ENCODE data around the gene MTMR2. TPM values are rescaled to one million over a fixed set of nuclear protein-coding genes. Genes with fewer than 3 reads are reported as not detected.
A peak's percentile ranks its signal among the peaks of the same experiment; 100 is the strongest.
"Not testable (repeated sequence)": the region's sequence is repeated elsewhere in the genome, so short reads cannot be mapped to it uniquely, and the experiment has no call there.

Gene MTMR2
- total RNA-seq, 1 experiment from 2014 or later, result 23.5 TPM

GRCh38 chr11:95892492-95892891 lies 31.4 kb downstream of the MTMR2 start:
- no peak for DNase-seq (ENCODE audit: low spot score)
- in situ Hi-C loops (cut with HindIII; ENCODE audit: low sequenced_read_pairs), result no loop called here

DNA sequence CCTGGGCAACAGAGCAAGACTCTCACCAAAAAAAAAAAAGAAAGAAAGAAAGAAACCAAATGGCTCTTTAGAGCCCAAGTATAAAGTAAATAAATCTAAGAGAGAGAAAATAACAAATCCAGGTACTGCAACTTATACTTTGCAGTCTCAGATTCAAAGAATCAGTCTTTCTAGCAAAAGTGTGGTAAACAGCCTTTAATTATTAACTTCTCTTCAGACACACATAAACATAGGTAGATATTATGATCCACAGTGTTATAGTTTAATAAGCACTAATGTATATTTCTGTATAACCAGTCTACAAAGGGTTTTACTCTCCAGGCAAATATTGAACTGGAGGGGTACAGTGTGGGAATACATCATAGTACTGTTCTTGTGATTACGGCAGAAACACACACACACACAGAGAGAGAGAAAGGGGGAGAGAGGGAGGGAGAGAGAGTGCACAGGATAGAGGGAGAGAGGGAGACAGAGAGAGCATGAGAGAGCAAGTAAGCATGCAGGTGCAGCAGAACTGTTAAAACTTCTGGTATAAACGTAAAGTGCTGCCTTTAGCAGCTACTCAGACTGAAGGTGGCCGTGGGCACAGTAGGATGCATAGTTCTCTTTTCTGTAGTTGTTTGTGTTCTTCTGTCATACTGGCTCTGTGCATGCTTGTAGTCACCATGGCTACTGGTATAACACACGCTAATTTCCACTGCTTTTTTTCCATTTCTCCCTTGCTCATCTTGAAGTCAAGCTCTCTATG lies 32.3 kb downstream of the MTMR2 start:
- no peak for DNase-seq (ENCODE audit: low spot score)
- in situ Hi-C loops (cut with HindIII; ENCODE audit: low sequenced_read_pairs), result no loop called here

GRCh38 chr11:95888852-95889251 lies 35.1 kb downstream of the MTMR2 start:
- no peak for DNase-seq (ENCODE audit: low spot score)
- in situ Hi-C loops (cut with HindIII; ENCODE audit: low sequenced_read_pairs), result no loop called here

DNA sequence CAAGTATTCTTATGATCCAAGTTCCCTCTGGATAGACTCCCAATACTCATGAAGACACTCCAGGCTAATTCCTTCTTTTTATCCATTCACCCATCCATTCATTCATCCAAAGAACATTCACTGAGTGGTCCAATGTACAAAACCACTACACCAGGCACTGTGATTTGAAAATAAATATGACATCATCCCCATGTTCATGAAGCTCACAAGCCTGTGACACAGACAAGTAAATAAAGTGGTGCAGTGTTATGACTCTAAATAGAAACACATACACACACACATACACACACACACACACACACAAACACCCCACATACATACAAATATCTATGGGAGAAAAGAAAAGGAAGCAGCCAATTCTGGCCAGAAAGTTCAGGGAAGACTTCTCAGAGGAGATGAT lies 35.5 kb downstream of the MTMR2 start:
- in situ Hi-C loops (cut with HindIII; ENCODE audit: low sequenced_read_pairs), result no loop called here
- DNase-seq (ENCODE audit: low spot score), result no peak

DNA sequence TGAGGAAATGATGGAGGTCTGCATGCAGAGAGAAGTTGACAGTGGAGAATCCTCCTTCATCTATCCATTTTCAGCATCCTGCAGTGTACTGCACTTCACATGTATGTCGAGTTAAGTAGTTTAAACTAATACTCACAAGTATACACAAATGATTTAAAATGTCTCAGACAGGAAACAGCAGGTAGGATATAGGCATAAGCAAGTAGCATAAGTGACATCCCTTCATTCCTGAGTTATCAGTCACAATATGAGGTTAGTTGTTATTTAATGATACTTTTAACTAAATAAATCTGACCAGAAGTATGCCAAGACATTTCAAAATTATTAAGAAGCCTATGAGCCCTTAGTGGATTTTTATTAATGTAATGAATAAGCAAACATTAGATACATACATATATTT lies 37.4 kb downstream of the MTMR2 start:
- DNase-seq (ENCODE audit: low spot score), result no peak
- in situ Hi-C loops (cut with HindIII; ENCODE audit: low sequenced_read_pairs), result no loop called here

DNA sequence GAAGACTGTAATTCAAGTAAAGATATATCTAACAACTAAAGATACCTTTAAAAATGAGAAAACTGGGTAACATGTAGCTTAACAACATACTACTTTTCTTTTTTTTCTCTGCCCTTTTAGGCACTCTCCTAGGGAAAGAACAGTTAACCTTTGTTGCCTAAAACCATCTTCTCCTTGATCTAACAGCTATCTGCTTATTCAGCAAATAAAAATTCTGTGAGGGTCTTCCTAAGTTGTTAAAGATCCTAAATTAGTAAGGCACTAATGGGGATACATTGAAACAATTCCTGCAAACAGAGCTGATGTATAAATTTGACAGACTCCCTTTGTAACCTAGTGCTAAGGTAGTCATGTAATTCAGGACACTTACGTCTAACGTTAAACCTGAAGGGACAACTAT lies 39.1 kb downstream of the MTMR2 start:
- in situ Hi-C loops (cut with HindIII; ENCODE audit: low sequenced_read_pairs), result no loop called here
- no peak for DNase-seq (ENCODE audit: low spot score)

- in situ Hi-C loops (cut with HindIII; ENCODE audit: low sequenced_read_pairs), result no loop called here
- no peak for DNase-seq (ENCODE audit: low spot score)
Measured at GRCh38 chr11:95884376-95884775, 39.5 kb downstream of the MTMR2 start.

DNA sequence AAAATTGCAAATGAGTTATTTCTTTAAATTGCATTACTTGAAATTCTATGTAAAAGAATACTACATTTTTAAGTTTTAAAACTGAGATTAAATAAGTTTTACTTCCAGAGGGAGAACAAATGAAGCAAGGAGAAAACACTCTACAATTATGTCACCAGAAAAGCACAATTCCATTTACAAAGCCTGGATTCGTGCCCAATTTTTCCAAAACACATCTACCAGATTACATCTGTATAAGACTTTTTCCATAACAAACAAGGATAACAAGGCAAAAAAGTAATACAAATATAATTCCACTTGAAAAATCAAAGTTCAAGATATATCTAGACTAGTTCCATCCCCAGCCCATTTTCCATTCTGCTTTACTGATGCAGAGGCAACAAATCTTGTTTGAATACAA lies 40.5 kb downstream of the MTMR2 start:
- in situ Hi-C loops (cut with HindIII; ENCODE audit: low sequenced_read_pairs), result no loop called here
- DNase-seq (ENCODE audit: low spot score), result no peak

GRCh38 chr11:95877291-95877690 lies 46.6 kb downstream of the MTMR2 start:
- in situ Hi-C loops (cut with HindIII; ENCODE audit: low sequenced_read_pairs), result no loop called here
- no peak for DNase-seq (ENCODE audit: low spot score)

DNA sequence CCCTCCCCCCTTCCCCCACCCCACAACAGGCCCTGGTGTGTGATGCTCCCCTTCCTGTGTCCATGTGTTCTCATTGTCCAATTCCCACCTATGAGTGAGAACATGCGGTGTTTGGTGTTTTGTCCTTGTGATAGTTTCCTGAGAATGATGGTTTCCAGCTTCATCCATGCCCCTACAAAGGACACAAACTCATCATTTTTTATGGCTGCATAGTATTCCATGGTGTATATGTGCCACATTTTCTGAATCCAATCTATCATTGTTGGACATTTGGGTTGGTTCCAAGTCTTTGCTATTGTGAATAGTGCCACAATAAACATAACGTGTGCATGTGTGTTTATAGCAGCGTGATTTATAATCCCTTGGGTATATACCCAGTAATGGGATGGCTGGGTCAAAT lies 53.0 kb downstream of the MTMR2 start:
- in situ Hi-C loops (cut with HindIII; ENCODE audit: low sequenced_read_pairs); DNase-seq (ENCODE audit: low spot score): not testable (repeated sequence)

DNA sequence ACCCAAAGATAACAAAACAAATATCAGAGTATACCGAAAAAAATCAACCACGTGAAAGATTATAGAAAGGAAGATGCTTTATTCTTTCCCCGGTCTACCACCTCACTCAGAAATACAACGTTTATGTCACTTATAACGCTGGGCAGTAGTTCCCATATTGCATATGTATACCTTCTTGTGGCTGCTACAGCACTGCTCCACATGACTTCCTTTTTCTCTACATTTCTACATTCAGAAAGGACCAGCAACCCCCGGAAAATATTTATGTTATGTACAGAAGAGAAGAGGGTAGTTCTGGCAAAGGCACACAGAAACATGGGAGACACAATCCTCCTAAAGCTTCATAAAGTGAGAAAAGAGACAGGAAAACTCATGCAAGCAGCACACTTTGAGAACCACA lies 56.8 kb downstream of the MTMR2 start:
- in situ Hi-C loops (cut with HindIII; ENCODE audit: low sequenced_read_pairs), result no loop called here
- DNase-seq (ENCODE audit: low spot score), result no peak

- in situ Hi-C loops (cut with HindIII; ENCODE audit: low sequenced_read_pairs), result no loop called here
- no peak for DNase-seq (ENCODE audit: low spot score)
Measured at GRCh38 chr11:95863486-95864140, 60.3 kb downstream of the MTMR2 start.

- DNase-seq (ENCODE audit: low spot score); in situ Hi-C loops (cut with HindIII; ENCODE audit: low sequenced_read_pairs): not testable (repeated sequence)
Measured at GRCh38 chr11:95860024-95860423, 63.9 kb downstream of the MTMR2 start.

GRCh38 chr11:95854362-95854761 lies 69.5 kb downstream of the MTMR2 start:
- DNase-seq (ENCODE audit: low spot score); in situ Hi-C loops (cut with HindIII; ENCODE audit: low sequenced_read_pairs): not testable (repeated sequence)

- DNase-seq (ENCODE audit: low spot score), result no peak
- in situ Hi-C loops (cut with HindIII; ENCODE audit: low sequenced_read_pairs), result no loop called here
Measured at GRCh38 chr11:95853862-95854261, 70.0 kb downstream of the MTMR2 start.

- no peak for DNase-seq (ENCODE audit: low spot score)
- in situ Hi-C loops (cut with HindIII; ENCODE audit: low sequenced_read_pairs), result no loop called here
Measured at GRCh38 chr11:95853138-95853537, 70.8 kb downstream of the MTMR2 start.

DNA sequence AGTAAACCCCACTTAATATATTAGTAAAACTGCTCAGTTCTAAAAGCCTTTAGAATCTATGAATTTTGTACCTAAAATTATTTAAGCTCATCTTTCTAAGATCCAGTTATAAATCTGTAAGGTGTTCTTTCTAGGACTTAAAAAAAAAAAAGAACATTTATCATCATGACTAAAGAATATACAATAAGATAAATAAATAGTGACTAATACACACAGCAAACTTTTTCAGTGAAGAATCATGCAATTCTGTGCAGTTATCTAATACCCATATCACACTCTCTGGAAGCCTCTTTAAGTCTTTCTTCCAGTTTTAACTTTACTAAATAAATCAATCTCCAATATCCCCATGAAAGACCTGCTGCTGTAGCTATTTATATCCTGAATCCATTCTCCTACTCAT lies 73.8 kb downstream of the MTMR2 start:
- in situ Hi-C loops (cut with HindIII; ENCODE audit: low sequenced_read_pairs), result no loop called here
- no peak for DNase-seq (ENCODE audit: low spot score)

DNA sequence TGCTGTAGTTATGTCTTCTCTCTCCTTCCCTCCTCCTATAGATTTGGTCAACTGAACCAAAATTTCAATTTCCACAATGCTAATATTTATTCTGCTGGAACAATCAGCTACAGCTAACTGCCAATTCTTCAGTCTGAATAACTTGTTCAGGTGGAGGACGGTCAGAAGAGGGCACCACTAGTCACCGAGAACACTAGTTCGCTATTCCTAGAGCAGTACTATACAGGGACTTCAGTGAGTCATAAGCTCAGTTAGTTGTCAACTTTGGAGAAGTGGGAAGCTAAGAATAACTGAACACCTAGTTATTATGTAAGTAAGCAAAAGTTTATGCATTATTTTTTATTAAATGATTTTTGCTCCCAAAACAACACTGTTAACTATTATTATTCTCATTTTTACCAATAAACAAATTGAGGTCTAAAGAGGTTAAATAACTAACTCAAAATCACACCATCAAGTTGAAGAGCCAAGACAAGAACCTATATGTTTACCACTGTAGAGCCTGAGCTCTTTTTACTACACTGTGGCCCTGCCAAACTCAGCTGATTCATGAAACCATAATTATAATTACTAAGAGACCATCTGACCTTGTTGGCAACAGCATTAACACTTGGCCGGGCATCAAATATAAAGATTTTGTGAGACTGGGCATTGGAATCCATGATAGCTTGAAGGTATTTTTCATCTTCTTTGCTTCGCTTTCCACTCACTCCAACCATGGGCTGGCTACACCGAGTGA lies 74.7 kb downstream of the MTMR2 start:
- peak; percentile 47 for DNase-seq (ENCODE audit: low spot score)
- in situ Hi-C loops (cut with HindIII; ENCODE audit: low sequenced_read_pairs), result no loop called here

- DNase-seq (ENCODE audit: low spot score), result no peak
Measured at GRCh38 chr11:95845167-95845566, 78.7 kb downstream of the MTMR2 start.

GRCh38 chr11:95835768-95836488 lies 88.0 kb downstream of the MTMR2 start:
- DNase-seq (ENCODE audit: low spot score), result peak; percentile 95
- in situ Hi-C loops (cut with HindIII; ENCODE audit: low sequenced_read_pairs), result no loop called here

More at GRCh38 chr11:95845167-95845566, 78.7 kb downstream of the MTMR2 start:
- in situ Hi-C loops (cut with HindIII; ENCODE audit: low sequenced_read_pairs), result no loop called here
